Tibial artery (tissue), 4 donors: ENCODE data around the gene STOX1.

Experiments
- DNase-seq, 2 donors: peaks; one replicate each; pipeline ENCODE4 v3.0.0-alpha.2; 2019
- H3K27ac ChIP-seq, 2 donors: fragments of 200-600 bp; sonication (generic) in 1 of 2; 1 replicate in 1 of 2; 2 replicates in 1 of 2; pipeline ENCODE4 v1.5.1; 2018 to 2019; ENCODE audit warnings: mild to moderate bottlenecking in 1 of 2
- H3K27me3 ChIP-seq, 2 donors: fragments of 200-600 bp; sonication (generic) in 1 of 2; one replicate each; pipeline versions ENCODE4 v1.5.1 to v1.6.0; 2016 to 2019
- H3K36me3 ChIP-seq, 3 donors: fragments of 200-600 bp; sonication (generic) in 2 of 3; one replicate each; pipeline ENCODE4 v1.5.1; 2016 to 2019; ENCODE audit warnings: mild to moderate bottlenecking in 2 of 3
- H3K4me1 ChIP-seq, 4 donors: fragments of 200-600 bp; sonication (generic) in 2 of 4; 1 replicate in 3 of 4; 2 replicates in 1 of 4; pipeline ENCODE4 v1.5.1; 2016 to 2019
- H3K4me3 ChIP-seq, 2 donors: fragments of 200-600 bp; sonication (generic) in 1 of 2; 1 replicate in 1 of 2; 2 replicates in 1 of 2; pipeline ENCODE4 v1.5.1; 2018 to 2019; ENCODE audit warnings: mild to moderate bottlenecking in 2 of 2
- H3K9me3 ChIP-seq, 3 donors: fragments of 200-600 bp; sonication (generic) in 1 of 3; one replicate each; pipeline ENCODE4 v1.5.1; 2016 to 2019
- CTCF ChIP-seq, 2 experiments: fragments of 200-600 bp in 1 of 2; fragments of 450-650 bp in 1 of 2; IDR thresholded peaks; one replicate each; pipeline ENCODE4 v1.5.1; 2017 to 2019; ENCODE audit warnings: antibody characterized with exemption in 2 of 2, mild to moderate bottlenecking in 1 of 2, moderate library complexity in 1 of 2
- intact Hi-C: fragments of 100-400 bp; cut with DNase I; formaldehyde crosslinking; loops from one replicate; pipeline ENCODE4 v1.15.0; 2023; ENCODE audit warnings: low total_unique reads

The STOX1 gene

GRCh38 chr10:68871105-68871711 is 43.9 kb downstream of the STOX1 start:
- no peak for TF ChIP-seq CTCF (IDR thresholded peaks at IDR 0.05)
- Histone ChIP-seq H3K4me1 (peaks cover 0 to 30% (median 11%) of the 10 kb centered on the region in 4 donors), H3K27me3 (no peaks in the 10 kb centered on the region), H3K9me3 (no peaks in the 10 kb centered on the region), H3K27ac (peak overlapping the region; percentile 42 to 50), H3K36me3 (no peaks in the 10 kb centered on the region), H3K4me3 (no peak overlapping the region)
- DNase-seq = no peak
- intact Hi-C loops = no loop called here

GRCh38 chr10:68871731-68872342 is 44.5 kb downstream of the STOX1 start:
- TF ChIP-seq CTCF (IDR thresholded peaks at IDR 0.05) = no peak
- intact Hi-C loops = no loop called here
- H3K36me3 ChIP-seq = no peaks in the 10 kb centered on the region

GRCh38 chr10:68876246-68877138 is 49.2 kb downstream of the STOX1 start:
- Histone ChIP-seq H3K27ac (no peak overlapping the region), H3K27me3 (no peaks in the 10 kb centered on the region), H3K4me1 (peaks cover 0 to 15% (median 4%) of the 10 kb centered on the region in 4 donors), H3K36me3 (no peaks in the 10 kb centered on the region), H3K4me3 (no peak overlapping the region), H3K9me3 (no peaks in the 10 kb centered on the region)
- intact Hi-C loops = no loop called here
- DNase-seq = no peak
- no peak for TF ChIP-seq CTCF (IDR thresholded peaks at IDR 0.05)

More at GRCh38 chr10:68871731-68872342, 44.5 kb downstream of the STOX1 start:
- H3K9me3 ChIP-seq = no peaks in the 10 kb centered on the region
- DNase-seq = no peak
- no peak overlapping the region for H3K4me3 ChIP-seq
- H3K27ac ChIP-seq = peak overlapping the region; percentile 42 to 50
- no peaks in the 10 kb centered on the region for H3K27me3 ChIP-seq
- H3K4me1 ChIP-seq = peaks cover 0 to 30% (median 11%) of the 10 kb centered on the region in 4 donors

- no peaks in the 10 kb centered on the region for H3K36me3 ChIP-seq
- no peaks in the 10 kb centered on the region for H3K9me3 ChIP-seq
- intact Hi-C loops = no loop called here
- TF ChIP-seq CTCF (IDR thresholded peaks at IDR 0.05) = no peak
- H3K27me3 ChIP-seq = peaks cover 0 to 2% of the 10 kb centered on the region in 2 donors
- no peak overlapping the region for H3K27ac ChIP-seq
- no peak for DNase-seq
- H3K4me1 ChIP-seq = peaks cover 0 to 4% (median 0%) of the 10 kb centered on the region in 4 donors
- no peak overlapping the region for H3K4me3 ChIP-seq
Measured at GRCh38 chr10:68877482-68878110, 50.3 kb downstream of the STOX1 start.

GRCh38 chr10:68878496-68878895 is 51.2 kb downstream of the STOX1 start:
- H3K27me3 ChIP-seq = peaks cover 0 to 3% of the 10 kb centered on the region in 2 donors
- no peak for TF ChIP-seq CTCF (IDR thresholded peaks at IDR 0.05)
- no peaks in the 10 kb centered on the region for H3K4me1 ChIP-seq
- intact Hi-C loops = no loop called here
- H3K9me3 ChIP-seq = no peaks in the 10 kb centered on the region
- no peak for DNase-seq
- H3K27ac ChIP-seq = no peak overlapping the region
- no peaks in the 10 kb centered on the region for H3K36me3 ChIP-seq
- H3K4me3 ChIP-seq = no peak overlapping the region
